Measurements from ENCODE around the gene KLHL40.

The KLHL40 gene

GRCh38 chr3:42691816-42692666, 6.7 kb downstream of the KLHL40 start:
- no peak for FAIRE-seq

- FAIRE-seq, result no peak
Measured at GRCh38 chr3:42692667-42693529, 7.6 kb downstream of the KLHL40 start.

GRCh38 chr3:42693530-42693930, 8.2 kb downstream of the KLHL40 start:
- FAIRE-seq, result no peak

- no peak for FAIRE-seq
Measured at GRCh38 chr3:42694366-42694765, 9.0 kb downstream of the KLHL40 start.

GRCh38 chr3:42696356-42697288, 11.3 kb downstream of the KLHL40 start:
- FAIRE-seq, result no peak

- no peak for FAIRE-seq
Measured at GRCh38 chr3:42697289-42698051, 12.1 kb downstream of the KLHL40 start.

- FAIRE-seq, result no peak
Measured at GRCh38 chr3:42698216-42698910, 13.0 kb downstream of the KLHL40 start.

- no peak for FAIRE-seq
Measured at GRCh38 chr3:42698911-42699230, 13.5 kb downstream of the KLHL40 start.

- no peak for FAIRE-seq
Measured at GRCh38 chr3:42699511-42699971, 14.2 kb downstream of the KLHL40 start.

- FAIRE-seq, result no peak
Measured at GRCh38 chr3:42700366-42701288, 15.3 kb downstream of the KLHL40 start.

GRCh38 chr3:42701371-42702065, 16.2 kb downstream of the KLHL40 start:
- FAIRE-seq, result no peak

- FAIRE-seq, result no peak
Measured at GRCh38 chr3:42702066-42702951, 17.0 kb downstream of the KLHL40 start, which contains the start of gene HHATL. HHATL (minus strand) TSS chr3:42702798; CDS start chr3:42700826, 1,972 bp downstream.

- no peak for FAIRE-seq
Measured at GRCh38 chr3:42702982-42703694, 17.8 kb downstream of the KLHL40 start.

- no peak for FAIRE-seq
Measured at GRCh38 chr3:42703695-42704025, 18.3 kb downstream of the KLHL40 start.

GRCh38 chr3:42704136-42704841, 19.0 kb downstream of the KLHL40 start:
- FAIRE-seq, result no peak

GRCh38 chr3:42705058-42705767, 19.9 kb downstream of the KLHL40 start:
- no peak for FAIRE-seq

Data from G401.6 (cell line).